HEK293 (cell line): Measurements from ENCODE around the gene TPRA1.

ENCODE experiments used
- CTCF ChIP-seq: fragments of 450-650 bp; formaldehyde crosslinking; IDR thresholded peaks from 2 replicates; pipeline ENCODE4 v1.5.1; 2016; ENCODE audit warnings: missing biosample characterization, missing genetic modification characterization
- ZFP37 ChIP-seq: fragments of 450-650 bp; formaldehyde crosslinking; IDR thresholded peaks from 2 replicates; pipeline ENCODE4 v1.5.1; 2016; ENCODE audit warnings: missing biosample characterization, missing genetic modification characterization
- ZNF24 ChIP-seq: fragments of 450-650 bp; formaldehyde crosslinking; IDR thresholded peaks from 2 replicates; pipeline ENCODE4 v1.5.1; 2016; ENCODE audit warnings: missing biosample characterization, missing genetic modification characterization
- ZNF660 ChIP-seq: fragments of 450-650 bp; IDR thresholded peaks from 2 replicates; pipeline ENCODE4 v1.5.1; 2018; ENCODE audit warnings: missing biosample characterization, mild to moderate bottlenecking, missing genetic modification characterization
- ZSCAN30 ChIP-seq: fragments of 450-650 bp; IDR thresholded peaks from 2 replicates; pipeline ENCODE4 v1.5.1; 2018; ENCODE audit warnings: missing biosample characterization, mild to moderate bottlenecking, missing genetic modification characterization, moderate library complexity

- no peak for TF ChIP-seq CTCF
- TF ChIP-seq ZSCAN30 (tag by site-specific recombination), result no peak
- no peak for TF ChIP-seq ZNF660 (tag by site-specific recombination)
- TF ChIP-seq ZNF24, result no peak
- no peak for TF ChIP-seq ZFP37
Measured at GRCh38 chr3:127545216-127545615, 45.3 kb downstream of the TPRA1 start.
